ENCODE measurements around the gene FTO. TPM values are rescaled to one million over a fixed set of nuclear protein-coding genes. Genes with fewer than 3 reads are reported as not detected.

The FTO gene
- total and polyA plus RNA-seq, 2 of the 13 experiments (the other 11 are each of a cell fraction or from before 2014, with no cell fraction given): 41.6 to 55.8 TPM

DNA sequence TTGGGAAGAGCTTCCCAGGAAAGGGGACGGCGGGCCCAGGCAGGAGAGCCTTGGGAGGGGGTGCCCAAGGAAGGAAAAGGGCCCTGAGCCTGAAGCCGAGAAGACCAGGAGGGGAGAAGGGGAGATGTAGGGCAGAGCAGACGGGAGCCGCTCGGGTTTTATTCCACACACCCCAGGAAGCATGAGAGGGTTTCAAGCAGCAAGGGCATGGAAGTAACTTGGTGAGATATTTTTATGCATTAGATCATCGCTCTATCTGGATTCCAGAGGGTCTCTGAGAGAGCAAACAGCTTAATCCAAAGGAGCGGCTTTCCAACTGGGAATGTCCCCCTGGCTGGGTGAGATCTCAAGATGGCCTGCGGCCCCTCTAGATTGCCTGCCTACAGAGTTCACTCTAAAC is 411.6 kb downstream of the FTO start:
- Histone ChIP-seq H3K4me1 (ENCODE audit: insufficient read depth, low read length) (peaks cover 6% of the 10 kb centered on the region; the same call in 1 of the 2 replicates), H2AFZ (ENCODE audit: low read length) (no peak overlapping the region), H3K9me3 (ENCODE audit: low read length) (no peaks in the 10 kb centered on the region), H3K9ac (ENCODE audit: insufficient read depth, low read depth, low read length) (no peak overlapping the region), H3K27me3 (ENCODE audit: control insufficient read depth in 1 of 2, insufficient read depth in 2 of 2, low read length in 2 of 2) (no peaks in the 10 kb centered on the region), H3K27ac (ENCODE audit: extremely low read length, insufficient read depth, low read length) (no peak overlapping the region), H3K4me3 (replicated peaks in 1 of 3; ENCODE audit: insufficient read depth in 1 of 3, low read depth in 2 of 3, low read length in 3 of 3) (no peak overlapping the region), H4K20me1 (ENCODE audit: insufficient read depth, low read length) (no peaks in the 10 kb centered on the region), H3K79me2 (ENCODE audit: insufficient read depth, low read length) (no peaks in the 10 kb centered on the region), H3K36me3 (replicated peaks in 1 of 2; ENCODE audit: control insufficient read depth in 1 of 2, insufficient read depth in 2 of 2, low read length in 2 of 2) (peaks cover 1 to 16% of the 10 kb centered on the region in 2 experiments; a peak in 3 of 5 replicates), H3K4me2 (ENCODE audit: low read depth, low read length) (no peak overlapping the region)
- in situ Hi-C loops (cut with HindIII; ENCODE audit: extremely low pct_ligation_motif_present, low pct_unique_long_range_greater_than_20kb) (no loop called here), intact Hi-C loops (cut with micrococcal nuclease; ENCODE audit: unreplicated experiment) (no loop called here)
- BruUV-seq (replicated peaks): no TSS peak
- TF ChIP-seq ZNF549 (CRISPR knock-in tag; IDR thresholded peaks at IDR 0.05): no peak
- no peak for FAIRE-seq
- 98% methylated on average over 9 of the region's 9 CpGs for WGBS (ENCODE audit: low lambda C conversion rate)
- no peak for ATAC-seq
- no peak for DNase-seq (ENCODE audit: low spot score)
- CTCF ChIA-PET (ENCODE audit: low intra/inter-chr PET ratio, low total read pairs): no interaction called here
- POLR2A ChIA-PET: no interaction called here

DNA sequence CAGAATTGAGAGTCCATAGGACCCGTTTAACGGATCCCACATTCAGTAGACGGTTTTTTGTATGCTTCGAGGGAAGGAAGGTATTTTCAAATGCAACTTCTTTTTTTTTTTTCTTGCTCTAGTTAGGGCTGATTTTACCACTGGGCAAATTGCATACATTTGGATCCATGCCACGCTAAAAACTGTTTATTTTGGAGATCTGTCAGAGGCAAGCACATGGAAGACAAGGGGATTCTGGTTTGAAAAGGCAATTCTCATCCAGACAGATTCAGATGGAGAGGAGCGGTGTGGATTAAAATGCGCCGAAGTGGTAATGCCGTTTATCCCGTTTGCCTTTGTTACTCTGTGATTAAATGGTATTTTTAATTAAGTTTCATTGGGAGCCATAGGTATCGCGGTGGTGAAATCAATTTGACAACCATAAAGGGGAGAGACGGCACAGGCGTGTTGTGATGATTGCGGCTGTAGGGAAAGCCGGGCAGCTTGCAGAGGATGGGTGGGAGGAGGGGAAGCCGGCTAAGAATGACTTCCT is 412.2 kb downstream of the FTO start:
- no TSS peak for BruUV-seq (replicated peaks)
- ChIA-PET CTCF (ENCODE audit: low intra/inter-chr PET ratio, low total read pairs) (no interaction called here), POLR2A (no interaction called here)
- no peak overlapping the region for H3K9ac ChIP-seq (ENCODE audit: insufficient read depth, low read depth, low read length)
- ATAC-seq (no peak), FAIRE-seq (no peak), DNase-seq (ENCODE audit: low spot score) (no peak)
- H2AFZ ChIP-seq (ENCODE audit: low read length): no peak overlapping the region
- H3K4me2 ChIP-seq (ENCODE audit: low read depth, low read length): no peak overlapping the region
- peaks cover 1 to 16% of the 10 kb centered on the region in 2 experiments; a peak in 3 of 5 replicates for H3K36me3 ChIP-seq (replicated peaks in 1 of 2; ENCODE audit: control insufficient read depth in 1 of 2, insufficient read depth in 2 of 2, low read length in 2 of 2)
- H3K9me3 ChIP-seq (ENCODE audit: low read length): no peaks in the 10 kb centered on the region
- H3K27ac ChIP-seq (ENCODE audit: extremely low read length, insufficient read depth, low read length): no peak overlapping the region
- H3K4me1 ChIP-seq (ENCODE audit: insufficient read depth, low read length): peaks cover 6% of the 10 kb centered on the region; the same call in 1 of the 2 replicates
- intact Hi-C loops (cut with micrococcal nuclease; ENCODE audit: unreplicated experiment): no loop called here
- in situ Hi-C loops (cut with HindIII; ENCODE audit: extremely low pct_ligation_motif_present, low pct_unique_long_range_greater_than_20kb): no loop called here
- H3K4me3 ChIP-seq (replicated peaks in 1 of 3; ENCODE audit: insufficient read depth in 1 of 3, low read depth in 2 of 3, low read length in 3 of 3): no peak overlapping the region
- H4K20me1 ChIP-seq (ENCODE audit: insufficient read depth, low read length): no peaks in the 10 kb centered on the region
- no peaks in the 10 kb centered on the region for H3K79me2 ChIP-seq (ENCODE audit: insufficient read depth, low read length)
- 95% methylated on average over 17 of the region's 17 CpGs for WGBS (ENCODE audit: low lambda C conversion rate)
- H3K27me3 ChIP-seq (ENCODE audit: control insufficient read depth in 1 of 2, insufficient read depth in 2 of 2, low read length in 2 of 2): no peaks in the 10 kb centered on the region
- no peak for TF ChIP-seq PCBP2 (optimal IDR thresholded peaks at IDR 0.05; ENCODE audit: low read depth, low read length, poor library complexity, severe bottlenecking)
- TF ChIP-seq ZNF550 (CRISPR knock-in tag; IDR thresholded peaks at IDR 0.05; ENCODE audit: borderline replicate concordance): no peak
- TF ChIP-seq, protein P1, sequence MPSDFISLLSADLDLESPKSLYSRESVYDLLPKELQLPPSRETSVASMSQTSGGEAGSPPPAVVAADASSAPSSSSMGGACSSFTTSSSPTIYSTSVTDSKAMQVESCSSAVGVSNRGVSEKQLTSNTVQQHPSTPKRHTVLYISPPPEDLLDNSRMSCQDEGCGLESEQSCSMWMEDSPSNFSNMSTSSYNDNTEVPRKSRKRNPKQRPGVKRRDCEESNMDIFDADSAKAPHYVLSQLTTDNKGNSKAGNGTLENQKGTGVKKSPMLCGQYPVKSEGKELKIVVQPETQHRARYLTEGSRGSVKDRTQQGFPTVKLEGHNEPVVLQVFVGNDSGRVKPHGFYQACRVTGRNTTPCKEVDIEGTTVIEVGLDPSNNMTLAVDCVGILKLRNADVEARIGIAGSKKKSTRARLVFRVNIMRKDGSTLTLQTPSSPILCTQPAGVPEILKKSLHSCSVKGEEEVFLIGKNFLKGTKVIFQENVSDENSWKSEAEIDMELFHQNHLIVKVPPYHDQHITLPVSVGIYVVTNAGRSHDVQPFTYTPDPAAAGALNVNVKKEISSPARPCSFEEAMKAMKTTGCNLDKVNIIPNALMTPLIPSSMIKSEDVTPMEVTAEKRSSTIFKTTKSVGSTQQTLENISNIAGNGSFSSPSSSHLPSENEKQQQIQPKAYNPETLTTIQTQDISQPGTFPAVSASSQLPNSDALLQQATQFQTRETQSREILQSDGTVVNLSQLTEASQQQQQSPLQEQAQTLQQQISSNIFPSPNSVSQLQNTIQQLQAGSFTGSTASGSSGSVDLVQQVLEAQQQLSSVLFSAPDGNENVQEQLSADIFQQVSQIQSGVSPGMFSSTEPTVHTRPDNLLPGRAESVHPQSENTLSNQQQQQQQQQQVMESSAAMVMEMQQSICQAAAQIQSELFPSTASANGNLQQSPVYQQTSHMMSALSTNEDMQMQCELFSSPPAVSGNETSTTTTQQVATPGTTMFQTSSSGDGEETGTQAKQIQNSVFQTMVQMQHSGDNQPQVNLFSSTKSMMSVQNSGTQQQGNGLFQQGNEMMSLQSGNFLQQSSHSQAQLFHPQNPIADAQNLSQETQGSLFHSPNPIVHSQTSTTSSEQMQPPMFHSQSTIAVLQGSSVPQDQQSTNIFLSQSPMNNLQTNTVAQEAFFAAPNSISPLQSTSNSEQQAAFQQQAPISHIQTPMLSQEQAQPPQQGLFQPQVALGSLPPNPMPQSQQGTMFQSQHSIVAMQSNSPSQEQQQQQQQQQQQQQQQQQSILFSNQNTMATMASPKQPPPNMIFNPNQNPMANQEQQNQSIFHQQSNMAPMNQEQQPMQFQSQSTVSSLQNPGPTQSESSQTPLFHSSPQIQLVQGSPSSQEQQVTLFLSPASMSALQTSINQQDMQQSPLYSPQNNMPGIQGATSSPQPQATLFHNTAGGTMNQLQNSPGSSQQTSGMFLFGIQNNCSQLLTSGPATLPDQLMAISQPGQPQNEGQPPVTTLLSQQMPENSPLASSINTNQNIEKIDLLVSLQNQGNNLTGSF (CRISPR knock-in tag; IDR thresholded peaks at IDR 0.05): no peak
- no peak for TF ChIP-seq SMARCC2 (IDR thresholded peaks at IDR 0.05)
- no peak for TF ChIP-seq GZF1 (CRISPR knock-in tag; IDR thresholded peaks at IDR 0.05)
- TF ChIP-seq, protein P2, sequence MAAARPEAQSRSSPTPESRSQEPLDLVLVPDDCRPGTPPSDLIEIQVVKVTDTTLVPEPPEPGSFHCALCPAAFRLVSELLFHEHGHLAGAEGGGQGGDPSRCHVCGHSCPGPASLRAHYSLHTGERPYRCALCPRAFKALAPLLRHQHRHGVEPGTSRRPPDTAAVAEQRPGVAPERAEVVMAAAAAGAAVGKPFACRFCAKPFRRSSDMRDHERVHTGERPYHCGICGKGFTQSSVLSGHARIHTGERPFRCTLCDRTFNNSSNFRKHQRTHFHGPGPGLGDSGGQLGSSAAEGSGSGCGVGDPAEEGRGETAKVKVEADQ (CRISPR knock-in tag; IDR thresholded peaks at IDR 0.05; ENCODE audit: borderline replicate concordance): no peak
- TF ChIP-seq FOXK2 (IDR thresholded peaks at IDR 0.05): no peak
- no peak for TF ChIP-seq ZBTB1 (CRISPR knock-in tag; IDR thresholded peaks at IDR 0.05; ENCODE audit: borderline replicate concordance)
- no peak for TF ChIP-seq CBX5 (CRISPR knock-in tag; IDR thresholded peaks at IDR 0.05; ENCODE audit: borderline replicate concordance)
- TF ChIP-seq GABPA (IDR thresholded peaks at IDR 0.05; ENCODE audit: low read depth, low read length): no peak
- no peak for TF ChIP-seq GABPA (CRISPR knock-in tag; IDR thresholded peaks at IDR 0.05; ENCODE audit: low read depth)
- TF ChIP-seq ZNF720 (CRISPR knock-in tag; IDR thresholded peaks at IDR 0.05): no peak
- TF ChIP-seq ZSCAN20 (CRISPR knock-in tag; IDR thresholded peaks at IDR 0.05; ENCODE audit: borderline replicate concordance): no peak
- TF ChIP-seq ZNF589 (CRISPR knock-in tag; conservative IDR thresholded peaks at IDR 0.05): no peak
